IPS-15b (cell line): ENCODE data around the gene LILRA6.
A peak's percentile ranks its signal among the peaks of the same experiment; 100 is the strongest.
"Not testable (repeated sequence)": the region's sequence is repeated elsewhere in the genome, so short reads cannot be mapped to it uniquely, and the experiment has no call there.

Source experiments
- H3K27me3 ChIP-seq: one replicate; pipeline ENCODE4 v1.6.1; 2013; ENCODE audit warnings: low read length; ENCODE audit not compliant: control insufficient read depth, insufficient read depth
- H3K36me3 ChIP-seq: one replicate; pipeline ENCODE4 v1.6.1; 2013; ENCODE audit warnings: low read length; ENCODE audit not compliant: control insufficient read depth, insufficient read depth
- H3K4me1 ChIP-seq: one replicate; pipeline ENCODE4 v1.6.1; 2013; ENCODE audit warnings: mild to moderate bottlenecking, low read length; ENCODE audit not compliant: control insufficient read depth, insufficient read depth
- H3K4me3 ChIP-seq: one replicate; pipeline ENCODE4 v1.5.1; 2013; ENCODE audit warnings: low read depth, low read length
- H3K9ac ChIP-seq: one replicate; pipeline ENCODE4 v1.6.1; 2013; ENCODE audit warnings: low read depth, mild to moderate bottlenecking, low read length
- H3K9me3 ChIP-seq: one replicate; pipeline ENCODE4 v1.6.1; 2013; ENCODE audit warnings: mild to moderate bottlenecking, low read length; ENCODE audit not compliant: control insufficient read depth, insufficient read depth

LILRA6 gene

GRCh38 chr19:54245936-54246335 lies 3.3 kb upstream of the LILRA6 start:
- Histone ChIP-seq H3K9me3 (no peaks in the 10 kb centered on the region), H3K4me3 (no peak overlapping the region), H3K27me3 (no peaks in the 10 kb centered on the region), H3K36me3 (no peaks in the 10 kb centered on the region), H3K4me1 (no peaks in the 10 kb centered on the region), H3K9ac (no peak overlapping the region)

GRCh38 chr19:54243809-54244208 lies 1.2 kb upstream of the LILRA6 start:
- H3K4me3 ChIP-seq, H3K4me1 ChIP-seq, H3K9me3 ChIP-seq, H3K9ac ChIP-seq, H3K27me3 ChIP-seq, H3K36me3 ChIP-seq: not testable (repeated sequence)

- not testable (repeated sequence) for H3K36me3 ChIP-seq, H3K9me3 ChIP-seq, H3K9ac ChIP-seq, H3K4me1 ChIP-seq, H3K27me3 ChIP-seq, H3K4me3 ChIP-seq
These were observed 356 bp downstream of the LILRA6 start for GRCh38 chr19:54242234-54242633.

GRCh38 chr19:54240372-54241336 lies 1.9 kb downstream of the LILRA6 start:
- not testable (repeated sequence) for H3K4me3 ChIP-seq, H3K27me3 ChIP-seq, H3K36me3 ChIP-seq, H3K9ac ChIP-seq, H3K9me3 ChIP-seq, H3K4me1 ChIP-seq

GRCh38 chr19:54239491-54240371 lies 2.9 kb downstream of the LILRA6 start:
- H3K4me3 ChIP-seq, H3K9me3 ChIP-seq, H3K27me3 ChIP-seq, H3K4me1 ChIP-seq, H3K36me3 ChIP-seq, H3K9ac ChIP-seq: not testable (repeated sequence)

- Histone ChIP-seq H3K9ac (no peak overlapping the region), H3K4me1 (peaks cover 2% of the 10 kb centered on the region), H3K9me3 (peaks cover 2% of the 10 kb centered on the region), H3K36me3 (no peaks in the 10 kb centered on the region), H3K4me3 (no peak overlapping the region), H3K27me3 (peaks cover 12% of the 10 kb centered on the region)
These were observed 8.6 kb downstream of the LILRA6 start for GRCh38 chr19:54233941-54234340.

GRCh38 chr19:54231077-54231931 lies 11.3 kb downstream of the LILRA6 start:
- Histone ChIP-seq H3K4me3 (peak overlapping the region; percentile 20), H3K4me1 (peaks cover 2% of the 10 kb centered on the region), H3K9me3 (peaks cover 2% of the 10 kb centered on the region), H3K27me3 (peaks cover 12% of the 10 kb centered on the region), H3K9ac (no peak overlapping the region), H3K36me3 (no peaks in the 10 kb centered on the region)

GRCh38 chr19:54230031-54230430 lies 12.6 kb downstream of the LILRA6 start:
- Histone ChIP-seq H3K36me3 (no peaks in the 10 kb centered on the region), H3K9me3 (peaks cover 2% of the 10 kb centered on the region), H3K9ac (no peak overlapping the region), H3K4me1 (peaks cover 2% of the 10 kb centered on the region), H3K4me3 (no peak overlapping the region), H3K27me3 (peaks cover 12% of the 10 kb centered on the region)

DNA sequence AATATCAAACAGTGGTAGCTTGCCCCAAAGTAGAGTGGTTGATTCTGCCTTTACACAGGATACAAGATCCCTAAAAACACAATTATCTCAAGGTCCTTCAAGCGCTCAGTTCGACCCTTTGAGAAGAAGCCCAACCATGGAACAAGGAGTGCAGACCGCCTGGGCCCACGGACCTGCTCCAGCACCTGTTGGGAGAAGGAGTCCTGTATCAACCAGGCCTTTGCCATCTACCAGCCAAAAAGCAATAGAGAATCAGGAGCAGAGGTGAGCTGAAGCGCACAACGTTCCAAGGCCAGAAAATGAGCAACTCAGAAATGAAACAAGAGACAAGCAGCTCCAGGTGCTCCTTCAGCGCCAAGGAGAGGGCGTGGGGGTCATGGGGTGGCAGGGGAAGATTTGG lies 13.4 kb downstream of the LILRA6 start:
- H3K36me3 ChIP-seq: no peaks in the 10 kb centered on the region
- peaks cover 2% of the 10 kb centered on the region for H3K9me3 ChIP-seq
- no peak overlapping the region for H3K4me3 ChIP-seq
- no peak overlapping the region for H3K9ac ChIP-seq
- H3K27me3 ChIP-seq: peaks cover 10% of the 10 kb centered on the region
- peaks cover 2% of the 10 kb centered on the region for H3K4me1 ChIP-seq

GRCh38 chr19:54224619-54225018 lies 18.0 kb downstream of the LILRA6 start:
- not testable (repeated sequence) for H3K36me3 ChIP-seq, H3K9ac ChIP-seq, H3K27me3 ChIP-seq, H3K4me3 ChIP-seq, H3K4me1 ChIP-seq, H3K9me3 ChIP-seq

GRCh38 chr19:54223937-54224281 lies 18.7 kb downstream of the LILRA6 start:
- not testable (repeated sequence) for H3K4me1 ChIP-seq, H3K9ac ChIP-seq, H3K4me3 ChIP-seq, H3K27me3 ChIP-seq, H3K36me3 ChIP-seq, H3K9me3 ChIP-seq
